H9 (cell line): ENCODE results near the gene OSBPL1A. TPM values are rescaled to one million over a fixed set of nuclear protein-coding genes. Genes with fewer than 3 reads are reported as not detected.

Experiments
- DNase-seq: peaks from one replicate; pipeline ENCODE4 v3.0.0-alpha.2; 2017
- H2AFZ ChIP-seq: one replicate; pipeline ENCODE4 v1.6.1; 2013; ENCODE audit warnings: mild to moderate bottlenecking, low read length, control low read depth, moderate library complexity
- H2AK5ac ChIP-seq: 2 replicates; pipeline ENCODE4 v1.6.1; 2013; ENCODE audit warnings: low read length, control low read depth, mixed read lengths; ENCODE audit not compliant: insufficient read length
- H2BK120ac ChIP-seq: one replicate; pipeline ENCODE4 v1.6.1; 2013; ENCODE audit warnings: low read depth, mild to moderate bottlenecking, low read length, control low read depth, inconsistent platforms; ENCODE audit not compliant: poor library complexity, severe bottlenecking
- H2BK12ac ChIP-seq: 2 replicates; pipeline ENCODE4 v1.6.1; 2013; ENCODE audit warnings: low read length, control low read depth, mixed read lengths, low read depth; ENCODE audit not compliant: insufficient read length
- H2BK15ac ChIP-seq: 2 replicates; pipeline ENCODE4 v1.6.1; 2013; ENCODE audit warnings: low read depth, low read length, control low read depth
- H2BK20ac ChIP-seq: one replicate; pipeline ENCODE4 v1.6.1; 2013; ENCODE audit warnings: low read depth, mild to moderate bottlenecking, low read length, control low read depth, inconsistent platforms; ENCODE audit not compliant: poor library complexity, severe bottlenecking
- H2BK5ac ChIP-seq: 2 replicates; pipeline ENCODE4 v1.6.1; 2013; ENCODE audit warnings: low read length, control low read depth, mixed read lengths; ENCODE audit not compliant: insufficient read length
- H3K14ac ChIP-seq: 2 replicates; pipeline ENCODE4 v1.6.1; 2013; ENCODE audit warnings: low read length, control low read depth; ENCODE audit not compliant: insufficient read depth
- H3K18ac ChIP-seq: 2 replicates; pipeline ENCODE4 v1.6.1; 2013; ENCODE audit warnings: low read depth, mild to moderate bottlenecking, mixed read lengths, low read length, control low read depth; ENCODE audit not compliant: insufficient read length
- H3K23ac ChIP-seq: 2 replicates; pipeline ENCODE4 v1.6.1; 2013; ENCODE audit warnings: low read length, control low read depth, mixed read lengths, low read depth; ENCODE audit not compliant: insufficient read length
- H3K23me2 ChIP-seq: 2 replicates; pipeline ENCODE4 v1.6.1; 2013; ENCODE audit warnings: low read depth, mild to moderate bottlenecking, mixed read lengths, low read length, control low read depth; ENCODE audit not compliant: insufficient read length, poor library complexity, severe bottlenecking
- H3K27ac ChIP-seq: 2 replicates; pipeline ENCODE4 v1.5.1; 2013; ENCODE audit warnings: low read length, control low read depth, mixed read lengths, low read depth; ENCODE audit not compliant: insufficient read length
- H3K27me3 ChIP-seq: 2 replicates; pipeline ENCODE4 v1.6.1; 2013; ENCODE audit warnings: low read length, control low read depth, inconsistent platforms; ENCODE audit not compliant: insufficient read depth
- H3K4ac ChIP-seq: 2 replicates; pipeline ENCODE4 v1.6.1; 2013; ENCODE audit warnings: low read depth, mild to moderate bottlenecking, control low read depth, inconsistent platforms, low read length, moderate library complexity
- H3K4me1 ChIP-seq: 2 replicates; pipeline ENCODE4 v1.6.1; 2013; ENCODE audit warnings: low read length, control low read depth, inconsistent platforms; ENCODE audit not compliant: insufficient read depth
- H3K4me2 ChIP-seq: 2 replicates; pipeline ENCODE4 v1.6.1; 2013; ENCODE audit warnings: low read length, control low read depth, mixed read lengths; ENCODE audit not compliant: insufficient read length, insufficient read depth
- H3K56ac ChIP-seq: 2 replicates; pipeline ENCODE4 v1.6.1; 2013; ENCODE audit warnings: low read depth, mild to moderate bottlenecking, mixed read lengths, low read length, control low read depth; ENCODE audit not compliant: insufficient read length
- H3K79me1 ChIP-seq: 2 replicates; pipeline ENCODE4 v1.6.1; 2013; ENCODE audit warnings: low read depth, mild to moderate bottlenecking, moderate library complexity, low read length, control low read depth, inconsistent platforms; ENCODE audit not compliant: insufficient read depth, poor library complexity, severe bottlenecking
- H3K79me2 ChIP-seq: 2 replicates; pipeline ENCODE4 v1.6.1; 2013; ENCODE audit warnings: low read length, control low read depth, inconsistent platforms; ENCODE audit not compliant: insufficient read depth
- H3K9ac ChIP-seq: 2 replicates; pipeline ENCODE4 v1.6.1; 2013; ENCODE audit warnings: low read length, control low read depth, mixed read lengths; ENCODE audit not compliant: insufficient read length; ENCODE audit errors: extremely low read depth
- H3K9me3 ChIP-seq: one replicate; pipeline ENCODE4 v1.6.1; 2013; ENCODE audit warnings: low read depth, low read length, inconsistent platforms; ENCODE audit not compliant: control insufficient read depth
- H3T11ph ChIP-seq: one replicate; pipeline ENCODE4 v1.6.1; 2013; ENCODE audit warnings: mild to moderate bottlenecking, low read length, control low read depth, inconsistent platforms
- H4K20me1 ChIP-seq: one replicate; pipeline ENCODE4 v1.6.1; 2013; ENCODE audit not compliant: control insufficient read depth, insufficient read length, insufficient read depth
- H4K5ac ChIP-seq: 2 replicates; pipeline ENCODE4 v1.6.1; 2013; ENCODE audit warnings: low read depth, mild to moderate bottlenecking, mixed read lengths, low read length, control low read depth; ENCODE audit not compliant: insufficient read length
- H4K8ac ChIP-seq: replicated peaks from 2 replicates; pipeline ENCODE4 v1.6.1; 2013; ENCODE audit warnings: low read length, control low read depth, mixed read lengths, low read depth; ENCODE audit not compliant: insufficient read length
- H4K91ac ChIP-seq: 2 replicates; pipeline ENCODE4 v1.6.1; 2013; ENCODE audit warnings: low read depth, mild to moderate bottlenecking, moderate library complexity, mixed read lengths, low read length, control low read depth; ENCODE audit not compliant: insufficient read length
- H3K27ac Mint-ChIP-seq, 3 experiments: 2 replicates in 2 of 3; 3 replicates in 1 of 3; pipeline ENCODE4 v1.8.0; 2020 to 2021; ENCODE audit warnings: mixed read lengths in 3 of 3, mild to moderate bottlenecking in 1 of 3, moderate library complexity in 1 of 3
- H3K27me3 Mint-ChIP-seq: 2 replicates; pipeline ENCODE4 v1.8.0; 2021; ENCODE audit warnings: low read depth, mild to moderate bottlenecking, moderate library complexity, mixed read lengths
- H3K36me3 Mint-ChIP-seq, 3 experiments: 2 replicates in 2 of 3; 3 replicates in 1 of 3; pipeline ENCODE4 v1.8.0; 2020 to 2021; ENCODE audit warnings: low read depth in 3 of 3, mixed read lengths in 3 of 3; ENCODE audit not compliant: insufficient read depth in 1 of 3
- H3K4me1 Mint-ChIP-seq, 2 experiments: 2 replicates each; pipeline ENCODE4 v1.8.0; 2020; ENCODE audit warnings: mixed read lengths in 2 of 2
- H3K4me3 Mint-ChIP-seq, 2 experiments: 2 replicates in 1 of 2; 3 replicates in 1 of 2; pipeline ENCODE4 v1.8.0; 2020 to 2021; ENCODE audit warnings: mild to moderate bottlenecking in 2 of 2, mixed read lengths in 2 of 2, moderate library complexity in 1 of 2
- H3K9me3 Mint-ChIP-seq, 2 experiments: 2 replicates in 1 of 2; 3 replicates in 1 of 2; pipeline ENCODE4 v1.8.0; 2020; ENCODE audit warnings: mild to moderate bottlenecking in 2 of 2, mixed read lengths in 2 of 2, moderate library complexity in 1 of 2
- CTCF ChIP-seq: fragments of 200-600 bp; sonication (generic); conservative IDR thresholded peaks from 3 replicates; pipeline ENCODE4 v1.8.0; 2021; ENCODE audit warnings: antibody characterized with exemption, mild to moderate bottlenecking
- WGBS: extraction: QIAGEN DNeasy Blood & Tissue Kit; methylation state at CpG from one replicate; pipeline ENCODE4 v1.1.7; 2013; ENCODE audit warnings: missing lambda C conversion rate, low lambda C conversion rate, mixed read lengths; ENCODE audit not compliant: insufficient read length; ENCODE audit errors: extremely low coverage; 5-methylcytosine and 5-hydroxymethylcytosine counted together
- total RNA-seq: library from RNA; stranded (reverse); gene quantifications from 2 replicates; pipeline ENCODE4 v1.2.1, GENCODE V29; 2021

The OSBPL1A gene
- total RNA-seq, 1 experiment from 2014 or later = 33.9 TPM

GRCh38 chr18:24271381-24272228 is 126.0 kb downstream of the OSBPL1A start:
- no peak overlapping the region for H2BK120ac ChIP-seq
- no peak overlapping the region for H3T11ph ChIP-seq
- H4K5ac ChIP-seq = no peak overlapping the region
- peak; percentile 85 for DNase-seq
- H3K18ac ChIP-seq = peak overlapping the region; percentile 77
- H3K27me3 ChIP-seq = no peaks in the 10 kb centered on the region
- H2BK12ac ChIP-seq = no peak overlapping the region
- H2BK5ac ChIP-seq = no peak overlapping the region
- no peaks in the 10 kb centered on the region for H3K79me1 ChIP-seq
- H3K27ac ChIP-seq = no peak overlapping the region
- no peak overlapping the region for H2BK15ac ChIP-seq
- no CpG with 5 or more reads among the region's 96 CpGs for WGBS
- H4K8ac ChIP-seq = no peak overlapping the region
- peaks cover 2% of the 10 kb centered on the region for H4K20me1 ChIP-seq
- H3K56ac ChIP-seq = no peak overlapping the region
- H2AK5ac ChIP-seq = no peak overlapping the region
- H3K14ac ChIP-seq = peak overlapping the region; percentile 86
- no peaks in the 10 kb centered on the region for H3K9me3 ChIP-seq
- peaks cover 0 to 8% (median 3%) of the 10 kb centered on the region in 3 experiments; a peak in 2 of 7 replicates for H3K36me3 Mint-ChIP-seq
- peak overlapping the region; percentile 74 for H3K9ac ChIP-seq
- peak overlapping the region in 2 of 3 experiments; percentile 22 to 89; a peak in 4 of 7 replicates for H3K27ac Mint-ChIP-seq
- peaks cover 5% of the 10 kb centered on the region; the same call in 1 of the 2 replicates for H3K4me1 ChIP-seq
- no peaks in the 10 kb centered on the region for H3K27me3 Mint-ChIP-seq
- H3K79me2 ChIP-seq = no peaks in the 10 kb centered on the region
- no peak overlapping the region for H2BK20ac ChIP-seq
- peak; percentile 44; the same call in 2 of the 3 replicates for TF ChIP-seq CTCF
- no peak overlapping the region for H3K23ac ChIP-seq
- peaks cover 25 to 29% of the 10 kb centered on the region in 2 experiments for H3K4me1 Mint-ChIP-seq
- H3K9me3 Mint-ChIP-seq = no peaks in the 10 kb centered on the region
- H3K4me2 ChIP-seq = peak overlapping the region; percentile 92
- no peak overlapping the region for H4K91ac ChIP-seq
- no peak overlapping the region for H2AFZ ChIP-seq
- H3K23me2 ChIP-seq = peaks cover 12% of the 10 kb centered on the region
- peak overlapping the region; percentile 88 to 89 for H3K4me3 Mint-ChIP-seq
- no peak overlapping the region for H3K4ac ChIP-seq
